GM18502 (cell line): Measurements from ENCODE around the gene KXD1.

Experiments
- ATAC-seq: cut with Tn5 transposase; IDR thresholded peaks from one replicate; pipeline ENCODE4 v1.9.1; 2021; ENCODE audit warnings: mild to moderate bottlenecking; ENCODE audit not compliant: unreplicated experiment, poor library complexity

KXD1 gene

GRCh38 chr19:18610245-18610555 lies 52.5 kb downstream of the KXD1 start:
- ATAC-seq, result no peak

DNA sequence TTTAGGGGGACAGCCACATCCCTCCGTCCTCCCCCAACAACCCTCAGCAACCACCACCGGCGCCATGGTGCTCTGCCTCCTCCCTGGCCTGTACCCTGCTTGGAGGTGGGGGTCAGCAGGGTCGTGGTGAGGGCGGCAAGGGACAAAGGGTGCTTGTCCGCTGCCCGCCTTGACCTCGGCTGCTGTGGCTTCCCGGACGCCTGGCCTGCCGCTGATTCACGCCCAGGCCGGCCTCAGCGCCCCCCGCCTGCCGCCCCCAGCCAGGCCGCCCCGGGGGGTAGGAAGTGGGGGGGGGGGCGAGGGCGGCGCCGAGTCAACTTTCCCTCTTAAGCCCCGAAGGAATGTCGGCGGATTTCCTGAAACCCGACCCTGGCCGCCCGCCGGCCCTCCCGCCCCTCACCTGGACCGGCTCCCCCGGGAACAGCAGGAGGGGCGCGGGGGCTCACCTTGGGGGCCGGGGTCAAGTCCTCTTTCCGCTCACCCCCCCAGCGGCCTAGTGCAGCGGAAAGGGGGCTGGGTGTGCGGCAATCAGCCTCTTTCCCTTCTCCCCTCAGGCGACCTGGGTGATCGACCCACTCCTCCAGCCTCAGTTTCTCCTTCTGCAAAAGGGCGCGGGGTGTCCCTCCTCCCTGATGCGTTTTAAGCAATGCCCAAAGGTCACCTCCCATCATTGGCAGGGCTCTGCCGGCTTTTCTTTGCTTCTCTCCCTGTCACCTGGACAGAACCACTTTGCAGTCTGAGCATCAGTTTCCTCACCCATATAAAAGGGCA lies 53.1 kb downstream of the KXD1 start:
- no peak for ATAC-seq

GRCh38 chr19:18611327-18612050 lies 53.8 kb downstream of the KXD1 start:
- no peak for ATAC-seq

DNA sequence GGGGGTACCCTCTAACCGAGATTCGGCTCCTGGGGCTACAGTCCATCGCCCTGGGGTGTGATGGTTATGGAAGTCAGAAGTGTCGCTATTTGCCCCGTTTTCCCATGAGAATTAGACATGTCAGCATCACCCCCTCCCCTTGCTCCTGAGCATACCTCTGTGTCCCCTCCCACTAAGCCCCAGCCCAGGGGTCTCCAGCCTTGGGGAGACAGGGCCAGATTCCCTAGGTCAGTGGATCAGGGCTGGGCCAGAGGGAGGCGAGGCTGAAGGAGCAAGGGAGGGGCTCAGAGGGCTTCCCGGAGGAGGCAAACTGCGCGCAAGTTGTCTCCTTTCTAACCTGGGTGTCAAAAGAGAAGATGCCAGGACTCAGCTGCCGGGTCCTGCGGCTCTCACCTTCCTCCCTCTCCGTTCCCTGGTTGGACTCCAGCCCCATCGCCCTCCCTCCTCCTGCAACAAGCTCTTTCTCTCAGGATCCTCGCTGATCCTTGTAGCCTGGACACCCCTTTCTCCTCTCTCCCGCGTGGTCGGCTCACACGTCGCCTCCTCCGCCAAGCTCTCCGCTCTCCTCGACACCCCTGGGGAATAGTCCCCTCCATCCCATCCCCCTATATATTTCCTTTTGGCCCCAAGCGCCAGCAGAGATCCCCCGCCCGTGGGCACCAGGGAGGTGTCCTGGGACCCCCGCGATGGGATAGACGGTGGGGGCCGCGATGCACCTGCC lies 54.5 kb downstream of the KXD1 start:
- ATAC-seq, result no peak

GRCh38 chr19:18612772-18613588 lies 55.3 kb downstream of the KXD1 start, which contains the start of gene TMEM59L:
Gene TMEM59L (plus strand): TSS chr19:18612870. CDS start chr19:18612959, 89 bp downstream.
- ATAC-seq, result no peak

DNA sequence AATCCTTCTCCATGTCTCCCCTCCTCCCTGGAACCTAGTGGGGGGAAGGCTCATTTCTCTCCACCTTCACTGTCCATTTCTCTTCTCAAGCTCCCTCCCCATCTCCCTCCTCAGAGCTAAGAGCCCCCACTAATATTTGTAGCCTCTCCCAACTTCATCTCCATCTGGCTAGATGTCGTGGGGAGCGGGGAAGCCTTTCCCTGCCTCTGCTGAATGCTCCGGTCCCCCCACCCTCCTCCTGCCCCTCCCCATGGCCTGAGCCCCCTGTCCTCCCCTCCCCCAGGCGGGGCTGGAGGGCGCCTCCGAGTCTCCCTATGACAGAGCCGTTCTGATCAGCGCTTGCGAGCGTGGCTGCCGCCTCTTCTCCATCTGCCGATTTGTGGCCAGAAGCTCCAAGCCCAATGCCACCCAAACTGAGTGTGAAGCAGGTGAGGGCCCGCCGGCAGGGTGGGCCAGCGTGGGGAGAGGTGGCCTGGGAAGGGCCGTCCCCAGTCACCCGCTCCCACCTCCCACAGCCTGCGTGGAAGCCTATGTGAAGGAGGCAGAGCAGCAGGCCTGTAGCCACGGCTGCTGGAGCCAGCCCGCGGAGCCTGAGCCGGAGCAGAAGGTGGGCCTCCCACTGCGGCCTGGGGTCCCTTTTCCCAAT lies 56.0 kb downstream of the KXD1 start:
- ATAC-seq, result no peak

DNA sequence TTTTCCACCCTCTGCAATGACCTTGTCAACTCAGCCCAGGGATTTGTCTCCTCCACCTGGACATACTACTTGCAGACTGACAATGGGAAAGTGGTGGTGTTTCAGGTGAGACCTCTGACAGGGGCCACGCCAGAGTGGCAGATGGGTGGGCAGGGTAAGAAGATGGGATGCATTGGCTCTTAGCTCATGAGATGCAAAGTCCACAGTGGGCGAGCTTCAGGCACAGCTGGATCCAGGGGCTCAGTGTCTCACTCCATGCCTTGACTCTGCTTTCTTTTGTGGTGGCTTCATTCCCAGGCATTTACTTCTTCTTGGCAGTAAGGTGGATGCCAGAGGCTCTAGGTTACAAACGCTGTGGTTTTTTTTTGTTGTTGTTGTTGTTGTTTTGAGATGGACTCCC lies 58.4 kb downstream of the KXD1 start:
- ATAC-seq, result no peak

DNA sequence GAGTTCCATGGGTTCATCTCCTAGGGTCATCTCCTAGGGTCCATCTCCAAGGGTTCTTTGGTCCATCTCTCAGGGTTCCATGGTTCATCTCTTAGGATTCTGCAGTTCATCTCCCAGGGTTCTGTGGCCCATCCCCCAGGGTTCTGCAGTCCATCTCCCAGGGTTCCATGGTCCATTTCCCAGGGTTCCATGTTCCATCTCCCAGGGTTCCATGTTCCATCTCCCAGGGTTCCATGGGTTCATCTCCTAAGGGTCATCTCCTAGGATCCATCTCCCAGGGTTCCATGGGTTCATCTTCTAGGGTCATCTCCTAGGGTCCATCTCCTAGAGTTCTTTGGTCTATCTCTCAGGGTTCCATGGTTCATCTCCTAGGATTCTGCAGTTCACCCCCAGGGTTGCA lies 59.9 kb downstream of the KXD1 start:
- ATAC-seq, result no peak

- ATAC-seq, result no peak
Observed at GRCh38 chr19:18618236-18618635, 60.6 kb downstream of the KXD1 start.
